Left ventricle myocardium superior (tissue), 1 donor: ENCODE data around the gene SRGAP1. TPM values are rescaled to one million over a fixed set of nuclear protein-coding genes. Genes with fewer than 3 reads are reported as not detected.
A peak's percentile ranks its signal among the peaks of the same experiment; 100 is the strongest.
"Not testable (repeated sequence)": the region's sequence is repeated elsewhere in the genome, so short reads cannot be mapped to it uniquely, and the experiment has no call there.

Experiments used
- ATAC-seq: fragments of 200-7000 bp; cut with Tn5 transposase; one replicate; pipeline ENCODE4 v1.9.1; 2020; ENCODE audit warnings: mild to moderate bottlenecking, moderate library complexity
- DNase-seq: peaks from one replicate; pipeline ENCODE4 v3.0.0-alpha.2; 2020
- intact Hi-C: fragments of 100-400 bp; cut with micrococcal nuclease; formaldehyde crosslinking; loops from one replicate; pipeline ENCODE4 v1.11.0; 2022
- total RNA-seq: library from RNA; stranded (reverse); fragmentation: NEBNext Ultra II Directional; extraction: Animal tissue kit (Norgen Biotek cat#: 25700); gene quantifications from one replicate; pipeline ENCODE4 v1.2.1, GENCODE V29; 2021
- donor health status: DM: no; HTN: yes; CAD: no; lungs with severe emphysema.

The SRGAP1 gene
- total RNA-seq, 1 donor from 2014 or later = 2.6 TPM

GRCh38 chr12:64160021-64160710 lies 315.7 kb downstream of the SRGAP1 start:
- ATAC-seq (no peak), DNase-seq (no peak)
- intact Hi-C loops = no loop called here

GRCh38 chr12:64160711-64161060 lies 316.2 kb downstream of the SRGAP1 start:
- ATAC-seq (no peak), DNase-seq (no peak)
- intact Hi-C loops = no loop called here

GRCh38 chr12:64166606-64167005 lies 322.1 kb downstream of the SRGAP1 start:
- ATAC-seq, intact Hi-C loops: not testable (repeated sequence)

GRCh38 chr12:64167041-64167440 lies 322.5 kb downstream of the SRGAP1 start:
- not testable (repeated sequence) for DNase-seq

More at GRCh38 chr12:64166606-64167005, 322.1 kb downstream of the SRGAP1 start:
- not testable (repeated sequence) for DNase-seq

GRCh38 chr12:64170024-64170423 lies 325.5 kb downstream of the SRGAP1 start:
- DNase-seq = no peak
- no peak for ATAC-seq
- intact Hi-C loops = no loop called here

More at GRCh38 chr12:64167041-64167440, 322.5 kb downstream of the SRGAP1 start:
- ATAC-seq, intact Hi-C loops: not testable (repeated sequence)

GRCh38 chr12:64170730-64171129 lies 326.2 kb downstream of the SRGAP1 start:
- no peak for DNase-seq
- ATAC-seq = no peak
- intact Hi-C loops = no loop called here

- no peak for ATAC-seq
- DNase-seq = no peak
- intact Hi-C loops = no loop called here
Measured at GRCh38 chr12:64171715-64172114, 327.2 kb downstream of the SRGAP1 start.

DNA sequence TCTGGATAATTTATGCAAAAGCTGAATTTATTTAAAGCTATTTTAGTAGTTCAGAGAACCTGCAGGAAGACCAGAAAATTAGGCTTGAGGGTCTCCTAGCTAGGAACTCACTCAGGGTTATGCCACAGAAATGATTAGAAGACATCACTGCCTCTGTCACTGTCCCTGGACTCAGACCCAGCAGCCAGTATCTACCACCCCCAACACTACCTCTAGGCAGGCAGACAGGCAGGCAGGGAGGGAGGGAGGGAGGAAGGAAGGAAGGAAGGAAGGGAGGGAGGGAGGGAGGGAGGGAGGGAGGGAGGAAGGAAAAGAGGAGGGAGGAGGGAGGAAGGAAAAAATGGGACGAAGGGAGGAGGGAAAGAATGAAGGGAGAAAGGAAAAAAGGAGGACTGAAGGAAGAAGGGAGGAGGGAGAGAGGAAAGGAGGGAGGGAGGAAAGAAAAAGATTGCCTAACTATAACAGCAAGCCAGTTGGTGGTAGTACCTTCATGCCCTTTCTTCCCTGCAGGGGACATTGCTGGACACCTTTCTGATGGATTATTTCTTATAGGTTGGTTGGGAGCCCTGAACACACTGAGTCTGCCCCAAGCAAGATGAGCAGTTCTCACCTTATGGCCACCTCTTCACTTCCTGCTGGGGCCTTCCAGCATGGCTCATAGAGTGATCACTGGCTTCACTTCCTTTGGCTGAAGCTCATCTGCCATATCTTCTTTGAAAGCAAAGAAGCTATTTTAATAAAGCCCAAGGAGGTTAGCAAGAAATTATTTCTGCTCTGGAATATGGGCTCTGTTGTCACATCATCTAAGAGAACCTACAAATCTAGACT lies 327.9 kb downstream of the SRGAP1 start:
- DNase-seq = no peak
- intact Hi-C loops = no loop called here
- no peak for ATAC-seq

DNA sequence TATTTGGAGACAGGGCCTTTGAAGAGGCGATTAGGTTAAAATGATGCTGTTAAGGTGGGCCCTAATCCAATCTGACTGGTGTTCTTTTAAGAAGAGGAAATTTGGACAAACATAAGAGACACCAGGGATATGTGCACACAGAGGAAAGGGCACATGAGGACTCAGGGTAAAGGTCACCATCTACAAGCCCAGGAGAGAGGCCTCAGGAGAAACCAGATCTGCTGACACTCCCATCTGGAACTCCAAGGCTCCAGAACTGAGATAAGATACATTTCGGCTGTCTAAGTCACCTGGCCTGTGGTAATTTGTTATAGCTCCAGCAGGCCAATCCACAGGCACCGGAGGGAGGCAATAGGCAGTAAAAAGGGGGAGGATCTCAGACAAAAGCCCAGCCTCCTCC lies 329.0 kb downstream of the SRGAP1 start:
- intact Hi-C loops = no loop called here
- DNase-seq (no peak), ATAC-seq (no peak)

DNA sequence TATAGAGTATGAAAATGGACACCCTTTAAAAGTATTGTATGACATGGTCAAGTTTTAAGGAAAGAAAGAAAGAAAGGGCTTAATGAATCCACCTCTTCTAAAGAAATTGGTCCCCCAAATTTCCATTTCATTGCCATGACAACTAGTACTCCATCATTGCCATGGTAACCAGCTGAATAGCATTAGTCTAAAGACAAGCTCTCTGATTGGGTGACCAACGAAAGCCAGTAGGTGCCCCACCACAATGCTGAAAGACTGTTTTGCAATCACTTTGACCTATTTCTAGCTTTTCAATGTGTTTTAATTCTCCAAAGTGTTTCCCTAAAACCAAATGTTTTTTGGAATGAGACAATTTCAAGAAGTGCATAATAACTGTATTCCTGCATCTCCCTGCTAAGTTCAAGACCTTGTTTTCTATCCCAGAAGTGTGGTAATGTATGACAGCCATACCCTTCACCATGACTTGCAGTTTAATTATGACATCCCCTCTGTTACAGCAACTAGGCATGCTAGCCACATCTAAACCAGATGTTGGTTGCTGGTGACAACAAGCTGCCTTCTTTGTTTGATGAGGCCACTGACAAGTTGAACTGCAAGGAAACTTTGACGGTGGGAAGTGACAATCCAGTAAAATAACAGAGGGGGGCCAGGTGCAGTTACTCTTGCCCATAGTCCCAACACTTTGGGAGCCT lies 330.9 kb downstream of the SRGAP1 start:
- ATAC-seq = no peak
- intact Hi-C loops = no loop called here
- DNase-seq = no peak

- DNase-seq (no peak), ATAC-seq (no peak)
- intact Hi-C loops = no loop called here
Measured at GRCh38 chr12:64177001-64177400, 332.5 kb downstream of the SRGAP1 start.

- DNase-seq = no peak
- intact Hi-C loops = no loop called here
- peak; percentile 46 for ATAC-seq
Measured at GRCh38 chr12:64178122-64178521, 333.6 kb downstream of the SRGAP1 start.

- ATAC-seq (peak; percentile 80), DNase-seq (no peak)
- intact Hi-C loops = loop anchor here (2.0 kb wide), 1 partner anchor 338 kb away; no protein-coding TSS in a partner anchor
Measured at GRCh38 chr12:64180951-64181350, 336.5 kb downstream of the SRGAP1 start.

- no peak for DNase-seq
- peak; percentile 89 for ATAC-seq
- intact Hi-C loops = loop anchor here (2.0 kb wide), 1 partner anchor 339 kb away; no protein-coding TSS in a partner anchor
Measured at GRCh38 chr12:64181430-64182291, 337.2 kb downstream of the SRGAP1 start.

- no peak for DNase-seq
- no peak for ATAC-seq
- intact Hi-C loops = no loop called here
Measured at GRCh38 chr12:64184216-64184615, 339.7 kb downstream of the SRGAP1 start.

- ATAC-seq = no peak
- no peak for DNase-seq
Measured at GRCh38 chr12:64186789-64187188, 342.3 kb downstream of the SRGAP1 start.

GRCh38 chr12:64187370-64187769 lies 342.9 kb downstream of the SRGAP1 start:
- intact Hi-C loops = no loop called here
- ATAC-seq = no peak

More at GRCh38 chr12:64186789-64187188, 342.3 kb downstream of the SRGAP1 start:
- intact Hi-C loops = no loop called here

GRCh38 chr12:64187794-64188193 lies 343.3 kb downstream of the SRGAP1 start:
- intact Hi-C loops = no loop called here

More at GRCh38 chr12:64187370-64187769, 342.9 kb downstream of the SRGAP1 start:
- DNase-seq = no peak

GRCh38 chr12:64189530-64189929 lies 345.0 kb downstream of the SRGAP1 start:
- intact Hi-C loops = no loop called here
- DNase-seq (no peak), ATAC-seq (no peak)

More at GRCh38 chr12:64187794-64188193, 343.3 kb downstream of the SRGAP1 start:
- ATAC-seq = no peak
- no peak for DNase-seq
